Thymus (tissue), 11 donors: ENCODE measurements around the gene CCL20. TPM values are rescaled to one million over a fixed set of nuclear protein-coding genes. Genes with fewer than 3 reads are reported as not detected.
A peak's percentile ranks its signal among the peaks of the same experiment; 100 is the strongest.

Experiments used
- DNase-seq, 9 donors: peaks; one replicate each; pipeline ENCODE4 v3.0.0-alpha.2; 2013; ENCODE audit warnings: low spot score in 9 of 9, low read depth in 6 of 9, missing footprints in 1 of 9
- H3K27ac ChIP-seq, 2 donors: one replicate each; pipeline ENCODE4 v1.5.1; 2013; ENCODE audit warnings: control low read depth in 1 of 2, low read depth in 1 of 2, low read length in 1 of 2, mild to moderate bottlenecking in 1 of 2, moderate library complexity in 1 of 2
- H3K27me3 ChIP-seq, 2 donors: one replicate each; pipeline ENCODE4 v1.5.1; 2013; ENCODE audit warnings: low read length in 1 of 2; ENCODE audit not compliant: control insufficient read depth in 2 of 2, insufficient read depth in 1 of 2
- H3K36me3 ChIP-seq, 2 donors: one replicate each; pipeline ENCODE4 v1.5.1; 2013; ENCODE audit warnings: low read length in 1 of 2, mild to moderate bottlenecking in 1 of 2, moderate library complexity in 1 of 2; ENCODE audit not compliant: control insufficient read depth in 2 of 2, insufficient read depth in 2 of 2
- H3K4me1 ChIP-seq, 2 donors: one replicate each; pipeline ENCODE4 v1.5.1; 2013; ENCODE audit warnings: low read length in 2 of 2; ENCODE audit not compliant: control insufficient read depth in 2 of 2, insufficient read depth in 2 of 2
- H3K4me3 ChIP-seq, 2 donors: one replicate each; pipeline ENCODE4 v1.5.1; 2013; ENCODE audit warnings: low read length in 2 of 2, control low read depth in 1 of 2, mild to moderate bottlenecking in 1 of 2
- H3K9me3 ChIP-seq, 2 donors: one replicate each; pipeline ENCODE4 v1.5.1; 2013; ENCODE audit warnings: low read length in 1 of 2, mild to moderate bottlenecking in 1 of 2; ENCODE audit not compliant: control insufficient read depth in 2 of 2, insufficient read depth in 1 of 2
- WGBS: extraction: QIAGEN DNeasy Blood & Tissue Kit; methylation state at CpG from one replicate; pipeline ENCODE4 v1.1.7; 2013; 5-methylcytosine and 5-hydroxymethylcytosine counted together
- polyA plus RNA-seq: library from polyadenylated mRNA; stranded (reverse); fragments of 200-250 nt; gene quantifications from one replicate; pipeline ENCODE4 v1.2.3, GENCODE V29; 2013
- total RNA-seq: library from RNA; stranded (reverse); fragments of 120-200 nt; gene quantifications from one replicate; pipeline ENCODE4 v1.2.4, GENCODE V29; 2013
- donor health status: healthy.

Gene CCL20
- total and polyA plus RNA-seq, 2 donors, result 2.8 to 15.0 TPM

DNA sequence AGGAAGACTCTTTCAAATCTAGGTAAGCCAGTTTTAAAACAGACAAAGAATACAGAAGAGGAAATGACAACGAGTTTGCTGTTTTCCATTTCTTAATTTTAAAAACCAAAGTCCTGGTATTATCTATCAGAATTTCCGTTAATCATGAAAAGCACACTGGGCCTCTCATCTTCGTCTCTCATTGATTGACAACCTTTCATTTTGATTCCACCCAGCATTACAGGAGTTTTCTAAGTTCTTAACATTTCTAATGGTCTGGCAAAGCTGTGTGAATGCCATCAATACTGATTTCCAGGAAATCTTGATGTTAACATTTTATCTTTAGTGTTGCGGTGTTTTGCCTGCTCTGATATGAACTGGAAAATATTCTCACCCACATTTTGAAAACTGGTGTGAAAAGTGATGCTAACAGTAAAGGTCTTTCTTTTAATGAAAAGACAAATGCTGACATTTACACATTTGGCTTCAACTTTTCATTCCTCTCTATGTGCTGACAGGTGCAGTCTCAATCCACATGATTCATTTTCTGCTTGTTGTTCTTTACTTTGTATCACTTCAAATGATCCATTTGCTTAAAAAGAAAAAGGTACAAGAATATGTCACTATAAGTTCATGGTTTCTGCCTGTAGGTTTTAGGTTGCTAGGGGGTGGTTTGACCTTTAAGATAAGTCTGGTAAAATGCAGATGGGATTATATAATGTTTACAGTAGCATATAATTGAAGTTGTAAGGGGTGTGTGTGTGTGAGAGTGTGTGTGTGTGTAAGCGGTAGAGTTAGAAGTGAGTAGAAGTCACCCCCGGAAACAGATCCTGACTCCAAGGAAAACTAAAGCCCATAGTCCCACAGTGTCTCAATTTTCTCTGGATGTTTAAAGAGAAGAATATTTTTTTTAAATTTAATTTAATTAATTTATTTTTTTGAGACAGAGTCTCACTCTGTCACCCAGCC is 38.5 kb upstream of the CCL20 start:
- Histone ChIP-seq H3K4me1 (no peaks in the 10 kb centered on the region), H3K4me3 (no peak overlapping the region), H3K36me3 (no peaks in the 10 kb centered on the region), H3K27me3 (no peaks in the 10 kb centered on the region), H3K9me3 (no peaks in the 10 kb centered on the region), H3K27ac (no peak overlapping the region)
- no peak for DNase-seq
- 92% methylated on average over 6 of the region's 6 CpGs for WGBS

DNA sequence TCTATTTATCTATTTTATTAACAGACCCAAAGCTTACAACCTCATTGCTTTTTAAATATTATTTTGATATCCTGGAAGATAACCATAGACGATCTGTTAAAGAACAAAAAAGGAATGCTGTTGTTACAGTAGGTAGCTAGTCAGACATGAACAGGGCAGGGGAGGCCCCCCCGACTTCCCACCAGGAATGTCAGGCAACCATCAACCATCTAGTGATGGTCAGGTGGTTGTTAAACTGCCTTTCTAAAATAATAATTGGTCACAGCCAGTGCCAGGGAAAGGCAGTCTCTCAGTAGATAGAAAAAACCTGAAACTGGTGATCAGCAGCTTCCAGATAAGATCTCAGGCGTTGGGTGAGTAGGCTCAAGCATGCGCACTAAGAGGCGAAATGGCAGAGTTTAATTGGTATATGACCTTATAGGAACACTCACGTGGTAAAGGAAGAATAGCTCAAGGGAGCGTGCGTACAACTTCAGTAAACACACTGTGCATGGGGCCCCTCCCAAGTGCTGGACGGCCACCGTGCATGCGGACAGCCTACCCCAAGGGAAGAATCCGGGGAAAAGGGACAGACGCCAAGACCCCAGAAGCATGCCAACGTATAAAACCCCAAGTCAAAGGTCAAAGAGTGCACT is 32.5 kb upstream of the CCL20 start:
- 92% methylated on average over 14 of the region's 14 CpGs for WGBS
- H3K27ac ChIP-seq, result no peak overlapping the region
- H3K4me1 ChIP-seq, result no peaks in the 10 kb centered on the region
- no peak for DNase-seq
- H3K4me3 ChIP-seq, result no peak overlapping the region
- no peaks in the 10 kb centered on the region for H3K27me3 ChIP-seq
- no peaks in the 10 kb centered on the region for H3K9me3 ChIP-seq
- H3K36me3 ChIP-seq, result no peaks in the 10 kb centered on the region

GRCh38 chr2:227781841-227782240 is 31.8 kb upstream of the CCL20 start:
- no peaks in the 10 kb centered on the region for H3K9me3 ChIP-seq
- H3K4me1 ChIP-seq, result no peaks in the 10 kb centered on the region
- no peaks in the 10 kb centered on the region for H3K36me3 ChIP-seq
- no peak overlapping the region for H3K27ac ChIP-seq
- WGBS, result 91% methylated on average over 8 of the region's 8 CpGs
- DNase-seq, result no peak
- no peaks in the 10 kb centered on the region for H3K27me3 ChIP-seq
- no peak overlapping the region for H3K4me3 ChIP-seq

DNA sequence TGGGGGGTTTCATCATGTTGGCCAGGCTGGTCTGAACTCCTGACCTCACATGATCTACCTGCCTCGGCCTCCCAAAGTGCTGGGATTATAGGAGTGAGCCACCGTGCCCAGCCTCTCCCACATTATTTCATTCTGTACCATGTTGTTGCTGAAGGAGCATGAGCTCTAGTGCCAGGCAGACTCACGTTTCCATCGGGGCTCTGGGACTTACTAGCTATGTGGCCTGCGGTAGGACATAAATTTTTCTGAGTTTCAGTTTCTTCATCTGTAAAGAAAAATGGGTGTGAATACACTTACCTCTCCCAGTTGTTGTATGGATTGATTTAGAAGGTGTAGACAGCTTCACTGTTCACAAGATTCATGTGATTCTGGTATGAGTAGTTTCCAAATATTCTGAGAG is 30.8 kb upstream of the CCL20 start:
- Histone ChIP-seq H3K36me3 (no peaks in the 10 kb centered on the region), H3K9me3 (no peaks in the 10 kb centered on the region), H3K27ac (no peak overlapping the region), H3K4me3 (no peak overlapping the region), H3K4me1 (no peaks in the 10 kb centered on the region), H3K27me3 (no peaks in the 10 kb centered on the region)
- DNase-seq, result no peak
- WGBS, result 96% methylated on average over 5 of the region's 5 CpGs

- peak in 1 of 9 donors; percentile 41 for DNase-seq
- 61% methylated on average over 12 of the region's 12 CpGs for whole genome bisulfite sequencing
- H3K27me3 ChIP-seq, result no peaks in the 10 kb centered on the region
- H3K27ac ChIP-seq, result no peak overlapping the region
- no peak overlapping the region for H3K4me3 ChIP-seq
- no peaks in the 10 kb centered on the region for H3K9me3 ChIP-seq
- H3K36me3 ChIP-seq, result no peaks in the 10 kb centered on the region
- no peaks in the 10 kb centered on the region for H3K4me1 ChIP-seq
These were observed 30.1 kb upstream of the CCL20 start for GRCh38 chr2:227783404-227784138.

DNA sequence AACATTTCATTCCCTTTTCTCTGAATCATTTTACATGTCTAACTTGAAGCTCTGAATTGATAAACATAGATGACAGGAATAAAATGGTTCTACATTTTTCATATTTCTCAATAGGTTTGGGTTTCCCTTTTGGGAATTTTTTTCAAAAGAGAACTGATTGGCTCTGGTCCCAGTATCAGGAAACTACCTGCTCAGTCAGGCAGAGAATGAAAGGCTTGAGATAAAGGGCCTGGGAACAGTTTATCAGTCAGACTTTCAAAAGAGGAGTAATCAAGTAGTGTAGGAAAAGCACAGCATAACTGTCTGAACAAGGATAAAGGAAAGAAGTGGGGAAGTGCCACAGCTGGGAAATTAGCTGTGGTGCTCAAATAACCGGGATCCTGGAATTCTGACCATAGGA is 28.3 kb upstream of the CCL20 start:
- no peaks in the 10 kb centered on the region for H3K4me1 ChIP-seq
- H3K9me3 ChIP-seq, result no peaks in the 10 kb centered on the region
- H3K36me3 ChIP-seq, result no peaks in the 10 kb centered on the region
- no peaks in the 10 kb centered on the region for H3K27me3 ChIP-seq
- no peak for DNase-seq
- no peak overlapping the region for H3K4me3 ChIP-seq
- no peak overlapping the region for H3K27ac ChIP-seq
- WGBS, result 89% methylated on average over 1 of the region's 1 CpG

DNA sequence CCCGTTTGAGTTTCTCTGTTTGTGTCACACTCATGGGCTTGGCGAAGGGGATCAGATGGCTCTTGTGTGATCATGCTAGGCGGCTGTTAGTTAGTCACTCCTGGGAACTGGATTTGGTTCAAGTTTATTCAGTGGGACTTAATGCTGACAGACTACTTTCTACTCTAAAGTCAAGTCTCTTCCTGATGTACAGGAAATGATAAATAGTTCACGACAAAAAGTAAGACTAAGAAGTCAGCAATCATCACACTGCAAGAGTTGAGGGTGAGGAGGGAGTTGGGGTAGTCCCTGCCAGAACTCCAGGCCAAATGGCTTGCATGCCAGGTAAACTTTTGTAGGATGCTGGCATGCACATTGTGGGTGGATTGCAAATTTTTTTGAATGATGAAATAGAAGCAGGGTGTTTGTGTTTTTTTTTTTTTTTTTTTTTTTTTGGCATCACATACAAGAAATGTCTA is 25.1 kb upstream of the CCL20 start:
- DNase-seq, result no peak
- H3K4me1 ChIP-seq, result no peaks in the 10 kb centered on the region
- no peaks in the 10 kb centered on the region for H3K36me3 ChIP-seq
- 87% methylated on average over 4 of the region's 4 CpGs for WGBS
- no peaks in the 10 kb centered on the region for H3K9me3 ChIP-seq
- H3K4me3 ChIP-seq, result no peak overlapping the region
- no peaks in the 10 kb centered on the region for H3K27me3 ChIP-seq
- H3K27ac ChIP-seq, result no peak overlapping the region

GRCh38 chr2:227789803-227790202 is 23.8 kb upstream of the CCL20 start:
- Histone ChIP-seq H3K27me3 (no peaks in the 10 kb centered on the region), H3K4me3 (no peak overlapping the region), H3K27ac (no peak overlapping the region), H3K36me3 (no peaks in the 10 kb centered on the region), H3K9me3 (no peaks in the 10 kb centered on the region), H3K4me1 (no peaks in the 10 kb centered on the region)
- WGBS, result 90% methylated on average over 4 of the region's 4 CpGs
- no peak for DNase-seq
